ENCODE data around the gene SLC9A9. TPM values are rescaled to one million over a fixed set of nuclear protein-coding genes. Genes with fewer than 3 reads are reported as not detected.

Gene SLC9A9
- polyA plus RNA-seq, 12 donors, result 9.4 to 16.5 (median 11.6) TPM; not detected in 1

GRCh38 chr3:143326983-143327778 lies 521.1 kb downstream of the SLC9A9 start:
- no peak for DNase-seq

DNA sequence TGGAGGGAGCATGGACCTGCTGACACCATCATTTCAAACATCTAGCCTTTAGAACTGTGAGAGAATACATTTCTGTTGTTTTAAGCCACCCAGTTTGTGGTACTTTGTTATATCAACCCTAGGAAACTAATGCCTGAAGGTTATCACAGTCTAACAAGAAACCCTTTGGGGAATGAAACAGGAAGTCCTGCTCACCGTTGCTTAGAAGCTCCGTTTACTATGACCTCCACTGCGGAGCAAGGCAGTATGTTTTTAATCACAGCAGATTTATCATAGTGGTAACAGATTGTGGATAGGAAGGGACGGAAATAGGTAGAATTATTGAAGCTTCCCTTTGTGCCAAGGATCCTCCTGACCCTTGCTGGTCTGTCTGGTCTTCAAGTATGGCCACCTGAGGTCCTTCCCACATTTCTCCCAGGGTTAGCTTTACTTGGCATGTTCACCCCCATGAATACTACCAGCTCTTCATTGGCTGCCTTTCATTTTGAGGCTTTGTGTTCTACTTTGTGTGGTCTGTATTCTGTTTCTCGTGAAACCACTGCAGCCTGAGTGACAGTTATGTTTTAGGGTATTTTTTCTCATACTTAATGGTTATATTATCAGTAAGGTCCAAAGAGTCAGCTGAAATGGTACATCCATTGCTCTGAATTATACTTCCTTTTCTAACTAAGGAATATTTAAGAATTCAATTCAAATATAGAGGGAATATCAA lies 527.1 kb downstream of the SLC9A9 start:
- DNase-seq, result no peak

GRCh38 chr3:143315766-143316165 lies 532.5 kb downstream of the SLC9A9 start:
- no peak for DNase-seq

DNA sequence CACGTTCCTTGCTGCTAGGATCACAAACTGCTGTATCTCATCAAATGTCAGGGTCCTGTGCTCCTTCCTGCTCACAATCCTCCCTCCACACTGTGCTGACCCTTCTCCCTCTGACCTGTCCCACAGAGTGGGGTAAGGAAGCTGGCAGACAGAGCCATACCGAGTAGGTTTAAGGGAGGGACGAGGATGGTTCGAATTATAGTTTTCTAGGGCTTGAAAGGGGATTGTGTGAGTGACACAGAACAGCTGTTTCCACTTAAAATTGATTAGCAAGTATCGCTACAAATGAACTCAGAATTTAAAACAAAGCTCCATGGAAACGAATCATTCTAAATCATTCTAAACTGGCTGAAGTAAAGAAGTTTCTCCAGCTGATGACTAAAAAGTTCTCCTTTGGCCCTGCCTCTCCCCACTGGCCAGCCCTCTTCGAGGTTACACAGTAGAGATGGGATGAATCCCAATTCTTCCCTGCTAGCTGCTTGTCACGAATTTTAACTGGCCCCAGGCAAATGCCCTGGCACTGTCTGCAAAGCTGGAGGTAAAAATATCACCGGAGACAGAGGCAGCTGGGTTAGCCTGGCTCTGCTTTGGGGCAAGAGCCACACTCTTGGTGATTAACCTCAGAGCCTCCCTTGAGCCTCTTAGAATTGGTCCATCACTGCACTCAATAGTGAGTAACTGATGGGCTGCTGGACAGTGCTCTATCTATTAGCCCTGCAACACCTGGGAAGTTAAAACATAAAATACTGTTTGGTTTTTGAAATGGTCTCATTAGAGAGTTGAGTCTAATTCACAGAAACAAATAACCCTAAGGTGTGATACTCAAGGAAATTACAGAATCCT lies 533.8 kb downstream of the SLC9A9 start:
- peak; percentile 61 for DNase-seq

- DNase-seq, result no peak
These were observed 534.4 kb downstream of the SLC9A9 start for GRCh38 chr3:143313893-143314188.

- no peak for DNase-seq
These were observed 535.0 kb downstream of the SLC9A9 start for GRCh38 chr3:143313025-143313892.

GRCh38 chr3:143311096-143311495 lies 537.2 kb downstream of the SLC9A9 start:
- DNase-seq, result no peak

GRCh38 chr3:143309705-143310104 lies 538.6 kb downstream of the SLC9A9 start:
- peak; percentile 41 for DNase-seq

DNA sequence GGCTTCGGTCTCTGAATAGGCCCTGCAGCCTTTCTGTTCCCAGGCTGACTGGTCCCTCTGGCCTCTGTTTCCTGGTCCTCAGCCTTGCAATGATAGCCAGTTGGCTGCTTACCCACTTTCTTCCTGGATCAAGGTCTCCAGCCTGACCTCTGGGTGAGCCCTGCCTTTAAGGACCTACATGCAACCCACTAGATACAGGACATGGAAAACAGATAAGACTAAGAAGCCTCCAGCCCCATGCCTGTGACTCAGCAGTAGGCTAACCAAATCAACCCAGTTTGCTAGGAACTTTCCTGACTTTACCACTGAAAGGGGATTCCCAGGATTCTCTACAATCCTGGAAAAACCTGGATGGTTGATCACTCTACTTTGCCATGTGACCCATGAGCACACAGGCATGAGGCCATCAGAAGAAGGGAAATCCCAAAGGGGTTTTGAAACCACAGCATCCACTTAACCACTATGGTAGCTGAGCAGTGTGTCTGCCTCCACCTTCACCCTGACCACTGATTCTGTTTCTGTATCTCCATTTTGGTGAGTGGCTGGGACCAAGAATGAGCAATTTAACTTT lies 540.6 kb downstream of the SLC9A9 start:
- no peak for DNase-seq

GRCh38 chr3:143306407-143306806 lies 541.9 kb downstream of the SLC9A9 start:
- no peak for DNase-seq

DNA sequence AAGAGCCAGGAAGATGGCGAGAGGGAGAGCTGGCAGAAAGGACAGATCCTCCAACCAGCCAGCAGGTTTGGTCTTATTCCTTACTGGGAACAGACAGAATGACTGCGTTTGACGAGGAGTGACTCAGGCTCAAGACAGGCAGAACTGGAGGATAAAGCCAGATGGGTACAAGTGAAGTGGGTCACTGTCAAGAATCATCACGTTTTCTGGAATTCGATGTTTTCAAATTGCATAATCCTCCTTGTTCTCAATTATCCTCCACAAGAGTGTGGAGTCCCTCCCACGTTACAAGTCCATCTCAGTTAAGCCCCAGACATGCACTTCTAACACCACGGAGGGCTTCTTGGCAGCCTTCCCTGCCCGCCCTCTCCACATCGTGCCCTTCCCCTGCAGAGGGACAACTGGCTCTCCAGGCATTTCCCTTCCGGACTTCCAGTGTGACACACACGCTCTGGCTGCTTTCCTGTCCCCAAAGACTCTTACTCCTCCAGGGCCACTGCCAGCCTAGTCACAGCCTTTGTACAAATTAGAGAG lies 545.6 kb downstream of the SLC9A9 start:
- no peak for DNase-seq

DNA sequence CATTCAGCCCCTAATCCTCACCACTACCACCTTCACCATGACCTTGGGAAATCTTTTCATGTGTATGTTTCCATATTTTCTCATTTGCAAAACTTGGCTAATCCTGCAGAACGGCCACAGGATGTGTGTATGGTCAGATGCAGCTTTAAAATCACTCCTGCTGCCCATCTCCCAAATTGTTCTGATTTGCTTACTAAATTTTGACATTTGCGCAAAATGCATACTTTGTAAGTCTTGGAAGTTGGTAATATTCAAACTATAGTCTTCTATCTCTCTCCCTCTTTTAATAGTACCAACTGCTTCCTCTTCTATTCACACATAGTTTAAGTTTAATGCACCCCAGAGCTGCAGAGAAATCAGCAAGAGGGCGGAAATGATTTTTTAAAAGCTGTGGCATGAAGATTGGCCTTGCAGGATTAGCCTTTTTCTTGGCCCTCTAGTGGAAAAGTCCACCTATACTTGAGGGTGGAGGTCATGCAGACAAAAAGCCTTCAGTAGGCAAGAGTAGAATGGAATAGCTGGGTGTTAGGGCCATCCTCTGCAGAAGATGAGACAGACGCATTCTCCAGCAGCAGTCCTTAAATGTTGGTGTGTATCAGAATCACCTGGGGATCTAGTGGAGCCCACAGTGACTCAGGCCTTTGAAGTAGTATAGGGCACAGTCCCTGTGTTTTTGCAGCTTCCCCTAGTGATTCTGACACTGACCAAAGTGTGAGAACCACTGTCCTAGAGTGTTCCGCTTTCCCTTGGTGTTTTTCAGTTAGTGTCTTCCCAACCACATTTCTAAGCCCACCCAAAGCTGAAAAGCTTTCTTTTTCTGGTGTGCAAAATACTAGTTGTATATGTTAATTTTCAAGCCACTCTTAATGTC lies 547.0 kb downstream of the SLC9A9 start:
- DNase-seq, result no peak

DNA sequence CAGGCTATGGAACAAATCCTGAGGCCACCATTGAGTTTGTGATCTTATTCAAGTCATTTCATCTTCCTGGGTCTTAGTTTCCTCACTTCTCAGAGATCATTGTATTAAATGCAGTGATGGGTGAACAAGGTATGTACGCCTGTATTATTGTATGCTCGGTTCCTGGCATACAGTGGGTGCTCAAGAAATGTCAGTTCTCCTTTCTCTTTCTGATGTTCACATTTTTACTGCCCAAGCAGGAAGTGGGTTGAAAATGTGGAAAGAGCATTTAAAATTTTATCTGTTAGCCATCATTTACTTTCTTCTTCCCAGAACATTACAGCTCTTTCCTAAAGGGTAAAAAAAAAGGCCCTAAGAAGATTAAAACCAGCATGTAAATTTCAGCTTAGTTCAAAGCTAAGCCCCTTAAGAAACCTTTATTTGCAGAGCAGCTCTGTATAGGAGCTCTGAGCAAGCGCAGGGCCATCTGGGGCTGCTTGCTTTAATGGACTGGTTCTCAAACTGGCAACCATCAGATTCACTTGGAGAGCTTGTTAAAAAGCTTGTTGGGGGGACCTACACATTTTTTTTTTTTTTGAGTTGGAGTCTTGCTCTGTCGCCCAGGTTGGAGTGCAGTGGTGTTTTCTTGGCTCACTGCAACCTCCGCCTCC lies 549.3 kb downstream of the SLC9A9 start:
- no peak for DNase-seq

DNA sequence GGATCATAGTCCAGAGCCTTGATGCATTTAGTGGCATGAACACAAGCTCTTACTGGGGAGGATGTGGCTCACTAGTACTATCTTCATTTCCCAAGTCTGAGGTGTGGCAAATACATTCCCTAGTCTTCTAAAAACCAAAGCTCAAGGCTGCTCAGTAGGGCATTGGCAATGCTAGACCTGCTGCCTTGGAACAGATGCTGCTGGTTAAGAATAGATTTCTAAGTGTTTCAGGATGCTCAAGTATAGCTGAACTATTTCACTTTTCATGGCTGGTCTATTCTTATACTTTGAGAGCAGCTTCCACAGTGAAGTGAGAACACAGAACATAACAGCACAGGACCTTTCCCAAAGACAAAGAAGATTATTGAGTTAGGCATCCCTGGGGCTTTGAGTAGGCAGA lies 549.9 kb downstream of the SLC9A9 start:
- no peak for DNase-seq

GRCh38 chr3:143295201-143296080 lies 552.8 kb downstream of the SLC9A9 start:
- no peak for DNase-seq

GRCh38 chr3:143294188-143294587 lies 554.1 kb downstream of the SLC9A9 start:
- no peak for DNase-seq

DNA sequence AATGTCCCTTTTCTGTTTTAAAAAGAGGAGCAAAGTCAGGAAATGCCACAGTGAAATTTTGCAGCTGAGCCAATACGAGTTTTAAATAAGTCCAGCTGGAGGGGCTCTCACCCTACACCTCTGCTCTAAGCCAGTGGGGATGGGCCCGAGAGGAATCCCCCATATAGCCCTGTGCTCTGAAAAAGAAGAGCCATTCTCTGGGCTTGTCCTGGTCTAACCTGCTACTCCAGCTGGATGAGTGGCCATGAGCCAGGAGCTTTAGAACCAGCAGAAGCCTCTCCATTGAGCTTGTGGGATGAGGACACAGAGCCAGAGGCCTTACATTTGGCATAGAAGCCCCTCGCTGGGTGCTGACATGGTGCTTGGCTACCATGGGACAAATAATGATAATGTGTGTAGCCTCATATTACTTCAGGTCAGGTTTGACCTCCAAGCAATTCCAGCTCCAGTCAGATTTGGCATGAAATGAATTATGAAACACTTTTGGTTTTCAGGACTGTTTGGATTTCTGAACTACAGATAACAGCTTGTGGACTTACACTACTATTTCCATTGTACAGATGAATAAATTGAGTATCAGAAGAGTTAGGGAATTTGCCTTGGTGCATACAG lies 556.3 kb downstream of the SLC9A9 start:
- no peak for DNase-seq

- no peak for DNase-seq
These were observed 559.3 kb downstream of the SLC9A9 start for GRCh38 chr3:143288944-143289343.

Data from muscle of arm (tissue), 12 donors.